HG03460 (cell line): ENCODE data around the gene CSRP3.

Experiments
- ATAC-seq: cut with Tn5 transposase; IDR thresholded peaks from one replicate; pipeline ENCODE4 v1.9.1; 2021; ENCODE audit not compliant: unreplicated experiment

CSRP3 gene

DNA sequence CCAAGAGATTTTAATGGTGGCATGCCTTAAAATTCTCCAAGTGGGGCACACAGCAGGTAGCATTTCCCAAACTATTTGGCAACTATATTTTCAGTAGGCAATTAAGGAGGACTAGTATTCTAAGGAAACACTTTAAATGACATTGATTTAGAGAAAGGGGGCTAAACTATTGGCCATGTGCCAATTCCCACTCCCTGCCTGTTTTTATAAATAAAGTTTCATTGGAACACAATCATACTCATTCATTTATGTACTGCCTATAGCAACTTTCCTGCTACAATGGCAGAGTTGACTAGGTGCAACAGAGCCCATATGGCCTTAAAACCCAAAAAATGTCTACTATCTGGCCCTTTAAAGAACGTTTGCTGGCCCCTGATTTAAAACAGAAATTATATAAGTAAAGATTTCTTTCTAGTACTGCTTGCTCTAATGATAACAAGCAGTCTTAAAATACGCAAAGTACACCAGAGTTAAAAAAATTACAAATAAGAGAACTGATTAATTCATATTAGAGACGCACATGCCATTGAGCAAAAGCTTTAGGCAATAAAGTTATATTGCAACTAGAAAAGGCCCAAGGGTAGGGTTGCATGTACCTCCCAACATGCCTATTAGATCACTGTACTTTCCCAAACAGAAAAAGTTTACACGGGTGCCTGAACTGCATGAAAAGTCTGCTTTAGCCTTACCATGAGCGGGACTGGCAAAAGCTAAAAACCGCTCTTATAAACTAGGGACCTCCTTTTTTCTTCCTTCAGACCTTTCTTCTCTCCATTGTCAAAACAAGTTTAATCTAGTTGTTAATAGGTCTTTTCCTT is 24.8 kb upstream of the CSRP3 start:
- ATAC-seq, result no peak

DNA sequence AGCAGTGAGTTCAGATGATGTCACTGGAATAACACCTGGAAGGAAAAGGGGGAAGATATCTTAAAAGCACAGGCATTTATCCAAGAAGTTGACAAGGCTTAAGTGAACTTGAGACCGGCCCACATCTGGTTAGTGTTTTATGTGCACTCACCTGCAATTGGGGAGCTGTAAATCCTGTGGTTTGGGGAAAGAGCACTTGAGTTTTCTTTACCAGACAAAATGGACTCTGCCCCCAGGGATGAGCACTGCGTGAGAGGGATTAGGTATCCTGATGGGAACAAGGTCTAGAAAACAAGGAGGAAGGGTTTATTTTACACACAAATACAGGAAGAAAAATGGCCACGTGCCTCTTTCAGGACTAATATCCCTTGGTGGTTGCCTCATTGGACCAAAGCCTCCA is 23.8 kb upstream of the CSRP3 start:
- ATAC-seq, result no peak

DNA sequence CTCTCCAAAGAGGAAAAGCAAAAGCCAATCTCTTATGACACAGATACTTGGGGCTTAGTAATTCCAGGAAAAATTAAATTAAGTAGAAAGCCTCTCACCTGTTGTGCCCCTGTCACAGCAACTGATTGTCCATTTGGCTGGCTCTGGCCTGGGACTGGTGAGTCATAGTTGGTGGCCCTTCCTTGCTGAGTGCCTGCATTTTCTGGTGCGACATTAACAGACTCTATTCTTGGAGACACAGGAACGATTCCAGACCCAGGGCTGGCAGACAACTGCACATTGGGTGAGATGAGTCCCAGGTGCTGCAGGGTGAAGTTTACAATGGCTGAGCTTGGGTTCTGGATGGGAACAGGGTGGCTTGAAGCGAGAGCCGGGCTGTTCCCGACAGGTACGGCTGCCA is 23.3 kb upstream of the CSRP3 start:
- ATAC-seq, result no peak

DNA sequence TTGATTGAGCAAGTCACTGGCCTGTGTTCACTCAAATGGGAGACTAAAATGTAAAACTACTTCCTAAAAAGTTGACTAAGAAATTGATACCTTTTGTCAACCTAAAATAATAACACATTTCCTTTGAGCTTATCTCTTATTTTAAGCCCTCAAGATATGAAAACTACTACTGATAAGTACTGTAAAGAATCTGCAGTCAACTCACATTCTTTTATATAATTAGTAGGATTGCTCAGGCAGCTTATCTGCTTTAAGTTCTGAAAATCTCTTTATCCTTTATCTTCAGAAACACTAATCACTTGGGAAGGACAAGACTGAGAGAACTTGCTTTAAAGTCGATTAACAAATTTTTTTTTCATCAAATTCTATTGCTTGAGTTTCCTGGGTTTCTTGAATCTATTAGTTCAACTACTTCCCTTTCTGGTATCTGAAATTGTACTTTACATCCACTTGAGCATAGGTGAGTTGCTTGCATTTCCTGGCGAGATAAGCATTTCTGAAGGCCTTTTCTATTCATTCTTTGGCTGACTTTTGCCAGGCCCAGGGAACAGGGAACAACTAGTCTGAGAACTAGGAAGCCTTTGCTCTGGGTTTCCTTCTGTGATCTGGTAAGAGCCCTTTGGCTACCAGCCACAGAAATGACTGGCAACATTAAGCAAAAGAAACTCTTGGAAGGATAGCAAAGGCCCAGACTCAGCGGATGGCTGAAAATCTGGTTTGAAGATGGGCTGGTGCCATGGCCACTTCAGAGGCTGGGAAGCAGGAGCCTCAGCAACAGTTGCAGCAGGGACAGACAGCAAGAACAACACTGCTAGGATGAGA is 19.3 kb upstream of the CSRP3 start:
- ATAC-seq, result no peak

DNA sequence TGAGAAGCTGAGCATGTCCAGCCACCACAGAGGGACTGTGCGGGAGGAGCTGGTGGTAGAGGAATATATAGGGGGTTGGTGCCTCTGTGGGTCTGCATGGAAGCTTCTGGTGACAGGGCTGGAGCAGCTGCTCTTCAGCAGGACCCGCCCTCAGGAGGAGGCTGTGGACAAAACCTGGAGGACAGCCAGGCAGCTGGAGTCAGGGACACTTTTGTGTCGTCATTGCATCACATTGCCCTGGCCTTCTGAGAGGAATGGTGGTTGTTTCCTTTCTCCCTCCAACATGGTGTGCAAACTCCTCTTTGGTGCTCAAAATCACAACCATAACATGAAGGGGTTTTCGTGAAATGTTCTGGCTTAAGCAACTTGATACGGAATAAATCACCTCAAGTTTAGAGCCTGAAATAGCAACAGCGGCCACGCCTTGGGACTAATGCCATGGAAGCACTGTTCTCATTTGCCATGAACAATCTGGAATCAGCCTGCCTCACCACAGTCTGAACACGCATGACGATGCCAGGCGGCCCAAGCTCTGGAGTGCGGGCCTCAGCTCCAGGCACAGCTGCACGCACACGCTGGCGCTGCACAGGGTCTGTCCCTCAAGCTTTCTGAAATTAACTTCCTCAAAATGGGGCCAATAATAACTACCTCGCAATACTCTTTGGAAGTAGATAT is 17.1 kb upstream of the CSRP3 start:
- ATAC-seq, result no peak

DNA sequence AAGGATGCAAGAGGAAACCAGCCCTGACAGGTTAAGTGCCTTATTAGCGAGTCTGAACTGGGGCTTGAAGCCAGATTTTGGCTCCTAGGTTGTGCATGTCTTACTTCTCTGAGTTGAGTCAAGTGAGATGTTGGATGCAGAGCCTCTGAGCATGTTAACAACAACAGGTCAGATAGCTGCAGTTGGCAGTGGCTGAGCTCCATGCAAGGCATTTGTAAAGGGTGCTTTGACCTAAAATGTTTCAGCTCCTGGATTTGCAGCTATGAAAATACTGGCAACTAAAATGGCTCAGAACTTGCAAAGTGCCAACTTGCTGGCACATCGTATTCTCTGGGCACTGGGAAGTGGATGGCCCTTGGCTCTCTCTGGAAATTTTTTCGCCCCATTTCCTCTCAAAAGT is 16.4 kb upstream of the CSRP3 start:
- ATAC-seq, result no peak

DNA sequence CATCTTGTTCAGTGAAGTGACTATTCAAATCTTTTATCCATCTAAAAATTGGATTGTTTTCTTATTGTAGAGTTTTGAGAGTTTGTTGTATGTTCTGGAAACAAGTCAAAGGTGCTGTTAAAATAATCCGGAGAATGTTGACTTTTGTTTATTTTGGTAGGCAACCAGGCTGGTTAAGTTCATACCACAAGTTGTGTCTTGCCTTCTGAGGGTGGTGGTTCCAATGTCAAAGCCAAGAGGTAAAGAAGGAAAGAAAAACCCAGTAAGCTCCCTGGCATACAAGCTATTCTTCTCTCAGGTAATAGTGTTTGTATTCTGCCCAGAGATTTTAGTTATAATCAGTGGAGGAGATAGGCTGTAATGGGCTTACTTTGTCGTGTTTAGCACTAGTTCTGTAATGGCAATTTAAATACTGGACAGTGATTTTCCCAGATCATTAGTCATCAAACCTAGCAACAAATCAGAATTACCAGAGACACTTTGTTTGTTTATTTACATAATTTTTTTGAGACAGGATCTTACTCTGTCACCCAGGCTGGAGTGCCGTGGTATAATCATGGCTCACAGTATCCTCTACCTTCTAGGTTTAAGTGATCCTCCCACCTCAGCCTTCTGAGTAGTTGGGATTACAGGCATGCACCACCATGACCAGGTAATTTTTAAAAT is 15.1 kb upstream of the CSRP3 start:
- no peak for ATAC-seq

DNA sequence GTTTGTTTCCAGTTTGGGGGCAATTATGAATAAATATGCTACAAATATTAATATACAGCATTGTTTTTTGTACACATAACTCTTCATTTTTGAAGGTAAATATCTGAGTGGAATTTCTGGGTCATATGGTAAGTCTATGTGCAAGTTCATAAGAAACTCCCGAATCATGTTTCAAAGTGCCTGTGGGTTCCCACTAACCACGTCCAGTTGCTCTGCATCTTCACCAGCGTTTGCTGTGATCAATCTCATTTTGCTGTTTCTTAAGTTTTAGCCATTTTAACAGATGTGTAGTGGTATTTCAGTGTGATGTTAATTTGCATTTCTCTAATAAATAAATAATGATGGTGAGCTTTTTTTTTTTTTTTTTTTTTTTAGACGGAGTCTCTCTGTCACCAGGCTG is 14.2 kb upstream of the CSRP3 start:
- ATAC-seq, result no peak

DNA sequence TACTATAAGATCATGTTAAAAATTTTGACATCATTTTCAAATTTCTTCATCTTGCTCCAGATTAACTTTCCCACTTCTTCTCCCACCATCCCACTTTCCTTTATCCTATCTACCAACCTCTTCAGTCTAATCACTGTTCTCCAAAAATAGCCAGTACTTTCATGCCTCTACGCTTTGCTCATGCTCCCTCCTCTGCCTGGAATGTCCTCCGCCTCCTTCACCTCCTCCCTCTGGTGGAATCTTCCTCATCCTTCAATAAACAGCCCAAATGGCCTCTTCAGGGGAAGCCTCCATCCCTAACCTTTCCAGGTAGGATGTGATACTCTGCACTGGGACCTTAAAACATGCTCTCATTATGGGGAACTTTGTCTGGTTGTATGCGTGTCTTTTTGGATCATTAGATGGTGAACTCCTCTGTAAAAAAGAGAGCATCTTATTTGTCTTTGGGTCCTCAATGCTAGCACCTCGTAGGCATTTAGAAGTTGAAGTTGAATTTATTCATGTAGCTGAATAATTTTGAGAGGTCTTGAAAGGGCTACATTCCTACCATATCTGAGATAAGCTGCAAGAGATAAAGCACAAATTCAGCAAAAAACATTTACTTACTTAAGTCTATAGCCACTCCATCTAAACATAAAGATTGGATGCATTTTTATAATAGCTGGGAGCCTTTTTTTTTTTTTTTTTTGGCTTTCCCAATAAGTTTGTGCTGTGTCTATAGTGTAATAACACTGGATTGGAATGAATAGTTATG is 8.0 kb upstream of the CSRP3 start:
- ATAC-seq, result no peak

DNA sequence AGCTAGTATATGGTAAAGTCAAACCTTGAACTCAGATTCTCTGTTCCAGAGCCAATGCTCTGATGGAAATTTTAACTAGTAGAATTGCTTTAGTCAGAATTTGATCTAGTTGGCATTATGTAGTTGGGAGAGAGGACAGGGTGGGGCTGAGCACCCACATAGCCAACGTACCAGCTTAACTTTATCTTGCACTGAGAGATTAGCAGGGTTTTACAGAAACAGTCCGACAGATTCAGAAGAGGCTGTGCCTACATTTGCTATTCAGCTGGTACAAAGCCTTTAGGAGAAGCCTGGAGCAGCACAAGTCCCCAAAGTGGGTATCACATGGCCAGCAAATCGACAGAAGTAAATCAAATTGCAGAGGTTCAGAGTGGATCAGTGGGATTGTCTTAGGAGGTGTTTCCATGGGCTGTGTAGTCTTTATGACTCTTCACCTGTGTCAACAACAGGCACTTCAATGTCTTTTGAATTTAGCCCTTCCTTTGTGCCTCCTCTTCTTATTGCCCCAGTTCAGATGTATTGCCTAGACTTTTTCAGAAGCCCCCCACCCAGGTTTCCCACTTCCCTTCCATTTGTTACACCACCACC is 7.3 kb upstream of the CSRP3 start:
- no peak for ATAC-seq

DNA sequence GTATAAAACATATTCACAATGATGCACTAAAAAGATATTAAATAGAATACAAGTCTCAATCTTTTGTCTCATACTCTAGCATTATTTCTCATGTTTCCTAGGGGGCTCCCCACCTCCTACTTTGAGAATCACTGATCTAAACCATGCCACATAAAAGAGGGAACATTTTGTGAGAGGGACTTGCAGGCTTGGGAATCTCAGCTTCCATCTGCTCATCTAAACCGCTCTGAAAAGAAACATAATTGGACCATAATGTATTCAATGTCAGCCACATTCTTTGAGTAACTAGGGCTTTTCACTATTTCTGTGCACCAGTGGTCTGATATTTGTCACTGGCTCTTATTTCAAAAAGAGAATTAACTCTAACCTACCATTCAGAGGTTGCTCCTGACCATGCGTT is 6.4 kb upstream of the CSRP3 start:
- ATAC-seq, result no peak

DNA sequence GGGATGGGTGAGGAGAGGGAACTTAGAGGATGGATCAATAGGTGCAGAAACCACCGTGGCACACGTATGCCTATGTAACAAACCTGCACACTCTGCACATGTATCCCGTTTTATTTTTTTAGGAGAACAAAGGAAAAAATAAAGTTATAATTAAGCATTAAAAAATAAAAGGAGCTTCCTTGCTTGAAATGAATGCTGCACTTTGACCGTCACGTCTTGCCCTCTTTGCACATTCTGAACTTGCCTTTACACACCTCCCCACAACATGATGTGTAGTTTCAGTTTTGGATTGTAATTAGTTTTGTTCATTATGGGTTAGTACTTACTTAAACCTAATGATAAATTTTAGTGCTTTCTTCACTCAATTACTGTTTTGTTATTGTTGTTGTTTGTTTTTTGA is 3.1 kb upstream of the CSRP3 start:
- no peak for ATAC-seq

DNA sequence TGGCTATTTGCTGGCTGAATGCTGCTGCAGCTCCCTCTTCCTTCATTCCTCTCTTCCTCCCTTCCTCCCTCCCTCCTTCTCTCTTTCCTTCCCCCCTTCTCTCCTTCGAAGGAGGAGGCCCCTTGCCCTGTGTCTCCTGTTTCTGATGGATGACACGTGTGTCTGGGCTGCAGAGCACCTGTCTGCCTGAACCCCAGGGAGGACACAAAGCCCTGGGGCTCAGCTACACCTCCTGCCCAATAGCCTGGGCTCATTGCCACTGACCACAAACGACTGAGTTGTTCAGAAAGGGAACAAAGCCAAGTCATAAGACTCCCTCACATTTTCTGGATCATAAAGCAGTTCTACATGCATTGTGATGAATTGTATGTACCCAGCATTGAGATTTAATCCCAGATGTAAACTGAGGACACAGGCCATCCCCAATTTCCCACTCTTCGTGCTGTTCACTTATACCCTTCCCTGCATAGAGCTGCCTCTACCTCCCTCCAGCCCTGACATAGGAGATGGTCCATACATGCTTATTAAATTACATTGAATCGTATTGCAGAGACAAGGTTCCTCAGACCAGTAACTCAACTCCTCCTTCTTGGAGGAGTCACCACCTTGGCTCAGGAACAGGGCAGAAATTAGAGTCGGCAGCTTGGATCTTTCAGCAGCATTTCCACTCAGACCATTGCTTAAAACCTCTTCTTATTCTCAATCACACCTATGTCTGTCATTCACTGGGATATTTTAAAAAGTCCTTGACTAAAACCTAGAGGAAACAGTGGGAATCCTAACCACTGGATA is 1.2 kb downstream of the CSRP3 start:
- no peak for ATAC-seq

DNA sequence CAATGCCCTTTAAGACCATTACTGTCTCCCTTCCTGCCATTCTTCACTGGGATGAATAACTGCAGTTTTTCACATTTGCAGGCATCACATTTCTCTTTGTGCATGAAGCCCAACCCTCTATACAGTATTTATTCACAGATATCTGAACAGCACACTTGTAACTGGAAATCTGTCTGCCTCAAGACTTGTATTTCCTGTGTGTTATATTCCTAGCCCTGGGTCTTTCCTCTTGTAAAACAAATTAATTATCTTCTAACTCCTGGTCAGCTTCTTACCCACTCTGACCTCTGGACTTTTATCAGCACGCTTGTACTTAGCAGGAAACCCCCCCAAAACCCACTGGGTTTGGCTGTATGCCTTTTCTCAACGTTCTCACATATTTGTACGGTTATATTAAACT is 2.0 kb downstream of the CSRP3 start:
- no peak for ATAC-seq

DNA sequence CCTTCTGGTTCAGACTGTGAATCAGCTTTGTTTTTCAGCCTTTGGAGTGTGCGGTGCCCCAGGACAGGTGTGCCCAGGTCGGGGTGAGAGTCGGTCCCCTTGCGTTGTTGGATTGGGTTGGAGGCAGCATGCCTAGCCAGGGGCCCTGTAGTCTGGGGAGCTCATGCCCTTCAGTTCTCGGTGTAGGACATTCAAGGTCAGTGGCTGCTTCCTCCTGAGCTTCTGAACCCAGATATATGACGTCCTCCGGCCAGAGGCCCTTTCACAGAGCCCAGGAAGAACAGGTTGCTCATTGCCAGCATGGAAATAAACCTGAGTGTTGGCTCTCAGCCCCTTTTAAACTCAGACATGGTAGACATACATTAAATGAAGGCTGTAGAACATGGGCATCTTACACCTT is 2.7 kb downstream of the CSRP3 start:
- no peak for ATAC-seq

DNA sequence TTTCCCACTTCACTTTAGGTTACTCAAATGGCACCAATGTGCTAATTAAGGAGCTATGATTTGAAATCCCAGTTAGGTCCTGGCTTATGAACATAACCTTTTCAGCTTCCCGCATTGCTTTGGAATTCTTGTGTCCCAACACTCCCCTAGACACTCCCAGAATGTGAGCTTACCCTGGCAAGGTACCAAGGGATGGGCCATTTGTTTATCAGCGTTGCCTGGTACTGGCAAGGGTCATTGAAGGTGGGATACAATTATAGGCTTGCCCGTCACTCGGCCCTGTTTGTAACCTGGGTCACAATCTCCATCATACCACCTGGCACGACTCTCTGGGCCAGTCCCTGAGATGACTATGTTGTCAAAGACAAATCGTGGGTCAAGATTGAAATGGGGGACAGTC is 5.4 kb downstream of the CSRP3 start:
- no peak for ATAC-seq

DNA sequence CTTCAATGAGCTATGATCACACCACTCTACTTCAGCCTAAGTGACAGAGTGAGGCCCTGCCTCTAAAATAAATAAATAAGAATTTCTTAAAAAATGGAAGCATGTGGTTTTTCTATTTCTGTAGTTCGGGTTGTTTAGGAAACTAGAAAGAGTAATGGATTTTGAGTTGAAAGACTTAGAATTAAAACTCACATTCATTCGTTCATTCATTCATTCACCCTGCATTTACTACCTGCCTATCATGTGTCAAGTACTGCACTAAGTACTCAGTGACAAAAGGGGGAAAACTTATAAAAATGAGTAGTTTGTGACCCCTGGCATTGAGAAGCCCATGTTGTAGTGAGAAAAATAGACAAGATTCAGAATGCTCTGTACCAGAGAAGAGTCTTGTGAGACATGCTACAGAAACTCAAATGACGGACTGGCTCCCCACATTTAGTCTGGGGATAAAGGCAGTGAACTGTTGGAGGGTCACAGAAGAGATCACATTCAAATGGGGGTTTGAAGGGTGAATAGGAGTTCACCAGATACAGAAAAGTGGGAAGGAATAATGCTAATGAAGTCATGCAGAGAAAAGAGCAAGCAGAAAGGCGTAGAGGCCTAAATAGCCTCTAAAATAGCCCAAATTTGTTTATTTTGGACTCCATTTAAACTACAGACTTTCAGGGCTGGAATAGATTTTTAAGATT is 7.0 kb downstream of the CSRP3 start:
- no peak for ATAC-seq

DNA sequence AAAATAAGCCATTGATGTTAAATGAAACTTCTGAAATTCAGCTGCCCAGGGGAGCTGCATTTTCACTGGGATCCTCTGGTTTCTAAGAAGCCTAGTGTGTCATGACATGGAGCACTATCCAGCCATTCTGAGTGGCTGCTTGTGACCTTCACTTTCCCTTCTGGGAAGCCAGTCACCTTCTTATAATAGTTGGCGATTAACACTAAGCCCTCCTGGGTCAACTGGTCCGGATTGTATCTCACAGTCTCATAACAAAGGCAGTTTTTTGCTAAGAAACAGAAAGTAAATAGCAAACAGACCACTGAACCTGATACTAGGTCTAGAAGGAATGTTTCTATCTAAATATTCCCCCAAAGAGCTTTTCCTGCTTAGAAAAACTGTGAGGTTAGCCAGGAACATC is 7.9 kb downstream of the CSRP3 start:
- no peak for ATAC-seq
